HFFc6 (cell line): ENCODE measurements around the gene WWC1. TPM values are rescaled to one million over a fixed set of nuclear protein-coding genes. Genes with fewer than 3 reads are reported as not detected.

Experiments used
- DNase-seq: peaks from one replicate; pipeline ENCODE4 v3.0.0-alpha.2; 2018
- H3K27ac Mint-ChIP-seq: 2 replicates; pipeline ENCODE4 v1.8.0; 2020; ENCODE audit warnings: mild to moderate bottlenecking, mixed read lengths
- H3K27me3 Mint-ChIP-seq: 2 replicates; pipeline ENCODE4 v1.8.0; 2021; ENCODE audit warnings: mild to moderate bottlenecking, moderate library complexity, mixed read lengths; ENCODE audit not compliant: insufficient read depth
- H3K36me3 Mint-ChIP-seq: 2 replicates; pipeline ENCODE4 v1.8.0; 2021; ENCODE audit warnings: low read depth, mixed read lengths
- H3K4me1 Mint-ChIP-seq: 2 replicates; pipeline ENCODE4 v1.8.0; 2020; ENCODE audit warnings: low read depth, mixed read lengths
- H3K4me3 Mint-ChIP-seq: 2 replicates; pipeline ENCODE4 v1.8.0; 2020; ENCODE audit warnings: mild to moderate bottlenecking, moderate library complexity, mixed read lengths
- H3K9me3 Mint-ChIP-seq: 2 replicates; pipeline ENCODE4 v1.8.0; 2020; ENCODE audit warnings: mild to moderate bottlenecking, mixed read lengths
- CTCF ChIP-seq: fragments of 200-600 bp; sonication (generic); IDR thresholded peaks from 2 replicates; pipeline ENCODE4 v1.5.0; 2021; ENCODE audit warnings: antibody characterized with exemption, mild to moderate bottlenecking
- total RNA-seq, 6 experiments: library from RNA; stranded (reverse); fragmentation: NEBNext Ultra II Directional; extraction: Animal tissue kit (Norgen Biotek cat#: 25700); gene quantifications; 2 replicates in 1 of 6; 3 replicates in 5 of 6; pipeline ENCODE4 v1.2.3, GENCODE V29; 2021

The WWC1 gene
- total RNA-seq, 6 experiments from 2014 or later = 3.3 to 8.4 (median 7.2) TPM

DNA sequence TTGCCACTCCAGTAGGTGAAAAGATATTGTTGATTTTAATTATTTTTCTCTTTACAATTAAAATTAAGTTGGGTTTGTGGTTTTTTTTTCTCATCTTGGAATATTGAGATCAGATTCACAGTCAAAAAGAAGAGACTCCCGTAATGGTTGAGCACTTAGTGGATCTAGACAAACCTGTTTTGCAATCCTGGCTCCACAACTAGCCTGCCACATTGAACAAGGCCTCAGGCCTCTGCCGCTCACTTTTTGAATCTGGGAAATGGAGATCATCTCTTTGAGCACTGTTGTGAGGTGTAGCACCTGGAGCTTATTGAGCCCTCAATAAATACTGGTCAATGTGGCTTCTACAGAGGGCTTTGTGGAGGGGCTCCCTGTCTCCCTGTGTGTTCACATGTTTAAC, 157.7 kb downstream of the WWC1 start:
- H3K27me3 Mint-ChIP-seq = peaks cover 2% of the 10 kb centered on the region
- H3K9me3 Mint-ChIP-seq = no peaks in the 10 kb centered on the region
- no peaks in the 10 kb centered on the region for H3K4me1 Mint-ChIP-seq
- TF ChIP-seq CTCF = no peak
- H3K36me3 Mint-ChIP-seq = no peaks in the 10 kb centered on the region; the same call in 1 of the 2 replicates
- no peak overlapping the region for H3K27ac Mint-ChIP-seq
- H3K4me3 Mint-ChIP-seq = no peak overlapping the region
- DNase-seq = no peak

- Mint-ChIP-seq H3K9me3 (no peaks in the 10 kb centered on the region), H3K36me3 (no peaks in the 10 kb centered on the region; the same call in 1 of the 2 replicates), H3K27me3 (no peaks in the 10 kb centered on the region; the same call in none of the 2 replicates), H3K27ac (no peak overlapping the region), H3K4me3 (no peak overlapping the region), H3K4me1 (no peaks in the 10 kb centered on the region)
- DNase-seq = no peak
- TF ChIP-seq CTCF = no peak
These were observed 160.1 kb downstream of the WWC1 start for GRCh38 chr5:168451565-168451964.

- peaks cover 9% of the 10 kb centered on the region for H3K36me3 Mint-ChIP-seq
- H3K9me3 Mint-ChIP-seq = peaks cover 5% of the 10 kb centered on the region; the same call in 1 of the 2 replicates
- no peak overlapping the region for H3K27ac Mint-ChIP-seq
- no peak for TF ChIP-seq CTCF
- no peak overlapping the region for H3K4me3 Mint-ChIP-seq
- no peaks in the 10 kb centered on the region for H3K4me1 Mint-ChIP-seq
- DNase-seq = no peak
- no peaks in the 10 kb centered on the region; the same call in 1 of the 2 replicates for H3K27me3 Mint-ChIP-seq
These were observed 163.8 kb downstream of the WWC1 start for GRCh38 chr5:168455201-168455600.

GRCh38 chr5:168457542-168457941, 166.1 kb downstream of the WWC1 start:
- H3K4me3 Mint-ChIP-seq = no peak overlapping the region
- H3K27me3 Mint-ChIP-seq = no peaks in the 10 kb centered on the region; the same call in 1 of the 2 replicates
- DNase-seq = no peak
- H3K9me3 Mint-ChIP-seq = peaks cover 5% of the 10 kb centered on the region; the same call in 1 of the 2 replicates
- TF ChIP-seq CTCF = no peak
- H3K36me3 Mint-ChIP-seq = peaks cover 9% of the 10 kb centered on the region
- no peak overlapping the region for H3K27ac Mint-ChIP-seq
- H3K4me1 Mint-ChIP-seq = no peaks in the 10 kb centered on the region

GRCh38 chr5:168460606-168461005, 169.2 kb downstream of the WWC1 start:
- no peaks in the 10 kb centered on the region for H3K4me1 Mint-ChIP-seq
- H3K27ac Mint-ChIP-seq = no peak overlapping the region
- H3K9me3 Mint-ChIP-seq = peaks cover 5% of the 10 kb centered on the region; the same call in 1 of the 2 replicates
- H3K36me3 Mint-ChIP-seq = peaks cover 9% of the 10 kb centered on the region
- no peak for DNase-seq
- no peaks in the 10 kb centered on the region; the same call in 1 of the 2 replicates for H3K27me3 Mint-ChIP-seq
- no peak for TF ChIP-seq CTCF
- no peak overlapping the region for H3K4me3 Mint-ChIP-seq

- no peak for TF ChIP-seq CTCF
- Mint-ChIP-seq H3K36me3 (no peaks in the 10 kb centered on the region; the same call in 1 of the 2 replicates), H3K27me3 (no peaks in the 10 kb centered on the region), H3K4me1 (peaks cover under 1% of the 10 kb centered on the region; the same call in 1 of the 2 replicates), H3K4me3 (no peak overlapping the region), H3K9me3 (no peaks in the 10 kb centered on the region), H3K27ac (no peak overlapping the region)
- DNase-seq = no peak
These were observed 171.6 kb downstream of the WWC1 start for GRCh38 chr5:168463081-168463480.
